HepG2 (cell line): ENCODE results near the gene MRPL43. TPM values are rescaled to one million over a fixed set of nuclear protein-coding genes. Genes with fewer than 3 reads are reported as not detected.
A peak's percentile ranks its signal among the peaks of the same experiment; 100 is the strongest.

Experiments used
- ARID5B ChIP-seq: IDR thresholded peaks from 2 replicates; pipeline ENCODE4 v1.4.0; 2020; ENCODE audit warnings: mild to moderate bottlenecking, missing genetic modification reagents
- ATF7 ChIP-seq, 2 experiments: fragments of 450-650 bp in 1 of 2; sonication (generic) in 1 of 2; formaldehyde crosslinking in 1 of 2; IDR thresholded peaks; 2 replicates each; pipeline versions ENCODE4 v1.4.0 to v1.6.1; 2016 to 2020; ENCODE audit warnings: antibody characterized with exemption in 1 of 2, mild to moderate bottlenecking in 1 of 2, missing genetic modification reagents in 1 of 2
- CHD2 ChIP-seq: IDR thresholded peaks from 2 replicates; pipeline ENCODE4 v1.6.1; 2011; ENCODE audit warnings: low read depth, low read length, improper control_type of control experiment
- CHD4 ChIP-seq: fragments of 200-600 bp; sonication (generic); IDR thresholded peaks from 2 replicates; pipeline ENCODE4 v1.7.0; 2017; ENCODE audit warnings: mild to moderate bottlenecking, low read length, borderline replicate concordance
- PCBP1 ChIP-seq: fragments of 200-400 bp; formaldehyde crosslinking; IDR thresholded peaks from 2 replicates; pipeline ENCODE4 v1.6.1; 2017; ENCODE audit warnings: mild to moderate bottlenecking, low read depth, low read length, borderline replicate concordance
- REL ChIP-seq: sonication (generic); formaldehyde crosslinking; conservative IDR thresholded peaks from 2 replicates; pipeline ENCODE4 v1.8.0; 2022; ENCODE audit warnings: mild to moderate bottlenecking, missing genetic modification reagents, moderate library complexity
- RFX3 ChIP-seq: IDR thresholded peaks from 2 replicates; pipeline ENCODE4 v1.6.1; 2016; ENCODE audit warnings: missing biosample characterization, missing genetic modification reagents
- SIX4 ChIP-seq: sonication (generic); formaldehyde crosslinking; IDR thresholded peaks from 2 replicates; pipeline ENCODE4 v1.4.0; 2020; ENCODE audit warnings: missing genetic modification reagents
- SSRP1 ChIP-seq: IDR thresholded peaks from 2 replicates; pipeline ENCODE4 v1.6.1; 2016; ENCODE audit warnings: control low read depth
- TBP ChIP-seq: sonication (generic); formaldehyde crosslinking; IDR thresholded peaks from 2 replicates; pipeline ENCODE4 v1.5.0; 2020; ENCODE audit warnings: missing genetic modification reagents
- ZBTB44 ChIP-seq: sonication (generic); formaldehyde crosslinking; IDR thresholded peaks from 2 replicates; pipeline ENCODE4 v1.4.0; 2020; ENCODE audit warnings: missing genetic modification reagents
- ZFAT ChIP-seq: sonication (generic); formaldehyde crosslinking; conservative IDR thresholded peaks from 2 replicates; pipeline ENCODE4 v1.8.1; 2023; ENCODE audit warnings: missing genetic modification reagents, inconsistent platforms
- ZNF234 ChIP-seq: sonication (generic); formaldehyde crosslinking; conservative IDR thresholded peaks from 2 replicates; pipeline ENCODE4 v1.5.1; 2020; ENCODE audit warnings: mild to moderate bottlenecking, missing genetic modification reagents
- ZNF331 ChIP-seq: sonication (generic); formaldehyde crosslinking; IDR thresholded peaks from 2 replicates; pipeline ENCODE4 v1.4.0; 2020; ENCODE audit warnings: missing genetic modification reagents
- ZNF530 ChIP-seq: sonication (generic); formaldehyde crosslinking; IDR thresholded peaks from 2 replicates; pipeline ENCODE4 v1.5.0; 2020; ENCODE audit warnings: low read depth, mild to moderate bottlenecking, missing genetic modification reagents
- ZNF558 ChIP-seq: sonication (generic); formaldehyde crosslinking; IDR thresholded peaks from 2 replicates; pipeline ENCODE4 v1.9.0; 2022; ENCODE audit warnings: mild to moderate bottlenecking, missing genetic modification reagents, borderline replicate concordance
- ZNF614 ChIP-seq: IDR thresholded peaks from 2 replicates; pipeline ENCODE4 v1.6.1; 2018; ENCODE audit warnings: missing biosample characterization, missing genetic modification reagents, inconsistent platforms, borderline replicate concordance
- ZNF713 ChIP-seq: sonication (generic); formaldehyde crosslinking; IDR thresholded peaks from 2 replicates; pipeline ENCODE4 v1.4.0; 2020; ENCODE audit warnings: mild to moderate bottlenecking, missing genetic modification reagents
- ZNF766 ChIP-seq: sonication (generic); formaldehyde crosslinking; IDR thresholded peaks from 2 replicates; pipeline ENCODE4 v1.5.0; 2020; ENCODE audit warnings: missing genetic modification reagents, borderline replicate concordance
- ZNF777 ChIP-seq: sonication (generic); formaldehyde crosslinking; IDR thresholded peaks from 2 replicates; pipeline ENCODE4 v1.4.0; 2020; ENCODE audit warnings: missing genetic modification reagents
- ZNF788 ChIP-seq: sonication (generic); formaldehyde crosslinking; IDR thresholded peaks from 2 replicates; pipeline ENCODE4 v1.5.0; 2020; ENCODE audit warnings: mild to moderate bottlenecking, missing genetic modification reagents, borderline replicate concordance
- ZSCAN21 ChIP-seq: sonication (generic); formaldehyde crosslinking; IDR thresholded peaks from 2 replicates; pipeline ENCODE4 v1.8.0; 2022; ENCODE audit warnings: mild to moderate bottlenecking, missing genetic modification reagents, moderate library complexity, borderline replicate concordance
- ZSCAN22 ChIP-seq: sonication (generic); formaldehyde crosslinking; IDR thresholded peaks from 2 replicates; pipeline ENCODE4 v1.4.0; 2020; ENCODE audit warnings: mild to moderate bottlenecking, missing genetic modification reagents
- polyA plus RNA-seq, 8 experiments: library from polyadenylated mRNA; depleted of rRNA in 3 of 8; stranded (reverse) in 7 of 8; unstranded in 1 of 8; fragments of >200 nt; fragmentation: Illumina TruSeq in 4 of 8; extraction: Trizol in 4 of 8; gene quantifications; 2 replicates each; pipeline versions ENCODE4 v1.2.1 to v1.2.3, GENCODE V29; 2011 to 2016; ENCODE audit warnings: low read depth in 4 of 8, missing spikeins in 1 of 8, mixed read lengths in 1 of 8; ENCODE audit not compliant: insufficient read depth in 1 of 8
- total RNA-seq, 5 experiments: library from RNA; depleted of rRNA; stranded (reverse); fragments of >200 nt; fragmentation: Illumina TruSeq; extraction: Trizol; gene quantifications; 2 replicates each; pipeline ENCODE4 v1.2.3, GENCODE V29; 2016; ENCODE audit warnings: low read depth in 1 of 5
- TF ChIP-seq, protein P1 (sequence below): sonication (generic); formaldehyde crosslinking; IDR thresholded peaks from 2 replicates; pipeline ENCODE4 v1.4.0; 2020; ENCODE audit warnings: missing genetic modification reagents

The MRPL43 gene
- total and polyA plus RNA-seq, 2 of the 13 experiments (the other 11 are each of a cell fraction or from before 2014, with no cell fraction given) = 71.0 to 73.7 TPM

GRCh38 chr10:101018600-101019439 lies 31.5 kb upstream of the MRPL43 start (continued):
- TF ChIP-seq, protein P1, sequence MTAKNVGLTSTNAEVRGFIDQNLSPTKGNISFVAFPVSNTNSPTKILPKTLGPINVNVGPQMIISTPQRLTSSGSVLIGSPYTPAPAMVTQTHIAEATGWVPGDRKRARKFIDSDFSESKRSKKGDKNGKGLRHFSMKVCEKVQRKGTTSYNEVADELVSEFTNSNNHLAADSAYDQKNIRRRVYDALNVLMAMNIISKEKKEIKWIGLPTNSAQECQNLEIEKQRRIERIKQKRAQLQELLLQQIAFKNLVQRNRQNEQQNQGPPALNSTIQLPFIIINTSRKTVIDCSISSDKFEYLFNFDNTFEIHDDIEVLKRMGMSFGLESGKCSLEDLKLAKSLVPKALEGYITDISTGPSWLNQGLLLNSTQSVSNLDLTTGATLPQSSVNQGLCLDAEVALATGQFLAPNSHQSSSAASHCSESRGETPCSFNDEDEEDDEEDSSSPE = peak; percentile 49; the same call in 1 of the 2 replicates
- TF ChIP-seq CHD4 = no peak
- peak; percentile 73; the same call in 1 of the 2 replicates for TF ChIP-seq ZNF614 (CRISPR knock-in tag)
- TF ChIP-seq ZNF766 (CRISPR knock-in tag) = no peak
- TF ChIP-seq ZSCAN22 = no peak
- no peak for TF ChIP-seq SIX4 (CRISPR knock-in tag)
- no peak for TF ChIP-seq ZBTB44 (CRISPR knock-in tag)
- TF ChIP-seq RFX3 (CRISPR knock-in tag) = no peak
- no peak for TF ChIP-seq PCBP1
- TF ChIP-seq ARID5B (CRISPR knock-in tag) = peak; percentile 31; the same call in 1 of the 2 replicates
- TF ChIP-seq ZFAT (CRISPR knock-in tag) = no peak
- no peak for TF ChIP-seq ZNF234
- no peak for TF ChIP-seq ZNF713
- TF ChIP-seq ZNF558 (CRISPR knock-in tag) = peak; percentile 90
- TF ChIP-seq ZNF777 (CRISPR knock-in tag) = peak; percentile 98
- TF ChIP-seq ATF7 (IDR thresholded peaks at IDR 0.05) = no peak
- no peak for TF ChIP-seq ATF7 (CRISPR knock-in tag; IDR thresholded peaks at IDR 0.05)
- TF ChIP-seq ZNF331 = peak; percentile 57; the same call in 1 of the 2 replicates
- TF ChIP-seq ZNF788 (CRISPR knock-in tag) = peak; percentile 70; the same call in 1 of the 2 replicates
- 0 out of 2 replicates have a peak, but pooled peaks have one; percentile 49 for TF ChIP-seq REL (CRISPR knock-in tag)
- TF ChIP-seq ZSCAN21 (CRISPR knock-in tag) = peak; percentile 72
- TF ChIP-seq CHD2 = no peak
- TF ChIP-seq TBP (CRISPR knock-in tag) = no peak
- TF ChIP-seq SSRP1 = no peak
- TF ChIP-seq ZNF530 (CRISPR knock-in tag) = no peak
